Fibroblast of gingiva (primary cell): ENCODE data around the gene TWIST2.

Experiments used
- DNase-seq: peaks from one replicate; pipeline ENCODE4 v3.0.0-alpha.2; 2011; ENCODE audit warnings: low read depth

The TWIST2 gene

GRCh38 chr2:238939521-238940403, 91.9 kb downstream of the TWIST2 start:
- DNase-seq = no peak

GRCh38 chr2:238940806-238941205, 92.9 kb downstream of the TWIST2 start:
- DNase-seq = no peak

- no peak for DNase-seq
Observed at GRCh38 chr2:238941262-238941792, 93.4 kb downstream of the TWIST2 start.

- no peak for DNase-seq
Observed at GRCh38 chr2:238942080-238942725, 94.3 kb downstream of the TWIST2 start.

- DNase-seq = peak; percentile 41
Observed at GRCh38 chr2:238942726-238943300, 94.9 kb downstream of the TWIST2 start.

GRCh38 chr2:238943338-238944067, 95.6 kb downstream of the TWIST2 start:
- DNase-seq = no peak

- DNase-seq = peak; percentile 53
Observed at GRCh38 chr2:238945433-238946150, 97.7 kb downstream of the TWIST2 start.

GRCh38 chr2:238946318-238947242, 98.7 kb downstream of the TWIST2 start:
- no peak for DNase-seq

- no peak for DNase-seq
Observed at GRCh38 chr2:238947243-238947760, 99.4 kb downstream of the TWIST2 start.

GRCh38 chr2:238947920-238948710, 100.2 kb downstream of the TWIST2 start:
- DNase-seq = peak; percentile 50

- no peak for DNase-seq
Observed at GRCh38 chr2:238948765-238949641, 101.1 kb downstream of the TWIST2 start.

GRCh38 chr2:238949710-238950345, 101.9 kb downstream of the TWIST2 start:
- no peak for DNase-seq

GRCh38 chr2:238950551-238950950, 102.7 kb downstream of the TWIST2 start:
- DNase-seq = no peak

- DNase-seq = peak; percentile 47
Observed at GRCh38 chr2:238952261-238952919, 104.5 kb downstream of the TWIST2 start.

- no peak for DNase-seq
Observed at GRCh38 chr2:238954841-238955591, 107.1 kb downstream of the TWIST2 start.
